Vagina (tissue), 2 donors: ENCODE results near the gene OR52E1.

Experiments used
- POLR2AphosphoS5 ChIP-seq, 2 donors: sonication (generic); formaldehyde crosslinking; IDR thresholded peaks; one replicate each; pipeline ENCODE4 v1.9.0; 2017; ENCODE audit warnings: antibody characterized with exemption in 2 of 2, mild to moderate bottlenecking in 2 of 2, low read depth in 1 of 2; ENCODE audit not compliant: insufficient read depth in 1 of 2
- TF ChIP-seq, protein P1 (sequence below), 3 experiments: fragments of 450-650 bp in 2 of 3; fragments of 200-600 bp in 1 of 3; sonication (generic) in 1 of 3; IDR thresholded peaks; one replicate each; pipeline ENCODE4 v1.5.1; 2017 to 2019; ENCODE audit warnings: antibody characterized with exemption in 3 of 3, mild to moderate bottlenecking in 2 of 3, moderate library complexity in 2 of 3

DNA sequence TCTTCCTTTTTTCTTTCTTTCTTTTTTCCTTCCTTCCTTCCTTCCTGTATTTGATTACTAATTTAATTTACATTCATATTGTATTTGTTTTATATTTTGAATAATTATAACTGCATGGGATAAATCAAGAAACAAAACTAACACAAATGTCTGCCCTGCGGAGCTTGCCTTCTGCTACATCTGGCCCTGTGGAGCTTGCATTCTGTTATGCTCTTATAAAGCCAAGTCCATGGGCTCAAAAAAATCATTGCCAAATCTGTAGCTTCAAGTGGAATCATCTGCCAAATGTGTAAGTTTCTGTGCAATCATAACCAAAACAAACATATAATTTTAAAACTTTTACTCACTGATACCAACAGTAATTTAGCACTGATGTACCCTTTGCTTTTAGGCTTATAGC, 31.0 kb upstream of the OR52E1 start:
- TF ChIP-seq, protein P1, sequence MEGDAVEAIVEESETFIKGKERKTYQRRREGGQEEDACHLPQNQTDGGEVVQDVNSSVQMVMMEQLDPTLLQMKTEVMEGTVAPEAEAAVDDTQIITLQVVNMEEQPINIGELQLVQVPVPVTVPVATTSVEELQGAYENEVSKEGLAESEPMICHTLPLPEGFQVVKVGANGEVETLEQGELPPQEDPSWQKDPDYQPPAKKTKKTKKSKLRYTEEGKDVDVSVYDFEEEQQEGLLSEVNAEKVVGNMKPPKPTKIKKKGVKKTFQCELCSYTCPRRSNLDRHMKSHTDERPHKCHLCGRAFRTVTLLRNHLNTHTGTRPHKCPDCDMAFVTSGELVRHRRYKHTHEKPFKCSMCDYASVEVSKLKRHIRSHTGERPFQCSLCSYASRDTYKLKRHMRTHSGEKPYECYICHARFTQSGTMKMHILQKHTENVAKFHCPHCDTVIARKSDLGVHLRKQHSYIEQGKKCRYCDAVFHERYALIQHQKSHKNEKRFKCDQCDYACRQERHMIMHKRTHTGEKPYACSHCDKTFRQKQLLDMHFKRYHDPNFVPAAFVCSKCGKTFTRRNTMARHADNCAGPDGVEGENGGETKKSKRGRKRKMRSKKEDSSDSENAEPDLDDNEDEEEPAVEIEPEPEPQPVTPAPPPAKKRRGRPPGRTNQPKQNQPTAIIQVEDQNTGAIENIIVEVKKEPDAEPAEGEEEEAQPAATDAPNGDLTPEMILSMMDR (IDR thresholded peaks at IDR 0.05) = no peak
- TF ChIP-seq POLR2AphosphoS5 (IDR thresholded peaks at IDR 0.05; ENCODE audit: insufficient read depth in 1 of 2, low read depth in 1 of 2) = no peak
